Cardiac muscle cell (in vitro differentiated cells and primary cell): ENCODE results near the gene NMBR. TPM values are rescaled to one million over a fixed set of nuclear protein-coding genes. Genes with fewer than 3 reads are reported as not detected.
"Not testable (repeated sequence)": the region's sequence is repeated elsewhere in the genome, so short reads cannot be mapped to it uniquely, and the experiment has no call there.

Experiments
- DNase-seq, 2 donors: peaks; one replicate each; pipeline versions ENCODE4 v3.0.0 to v3.0.0-alpha.2; 2010 to 2017; ENCODE audit warnings: low read depth in 1 of 2, low spot score in 1 of 2
- H3K27ac ChIP-seq: fragments of 200-600 bp; sonication (generic); 2 replicates; pipeline ENCODE4 v1.5.1; 2016
- H3K27me3 ChIP-seq: fragments of 200-600 bp; sonication (generic); 2 replicates; pipeline ENCODE4 v1.6.0; 2016; ENCODE audit warnings: control low read depth
- H3K36me3 ChIP-seq: fragments of 200-600 bp; sonication (generic); 2 replicates; pipeline ENCODE4 v1.5.1; 2016; ENCODE audit warnings: control low read depth
- H3K4me1 ChIP-seq: fragments of 200-600 bp; sonication (generic); 2 replicates; pipeline ENCODE4 v1.8.1; 2017; ENCODE audit warnings: low read depth, mild to moderate bottlenecking, mixed run types
- H3K4me3 ChIP-seq: fragments of 200-600 bp; sonication (generic); 2 replicates; pipeline ENCODE4 v1.5.1; 2016; ENCODE audit warnings: mild to moderate bottlenecking
- H3K9me3 ChIP-seq: fragments of 200-600 bp; sonication (generic); 2 replicates; pipeline ENCODE4 v1.5.1; 2017; ENCODE audit warnings: low read depth, mild to moderate bottlenecking, control low read depth
- polyA plus RNA-seq: library from polyadenylated mRNA; unstranded; fragments of >200 nt; fragmentation: Nextera tagmentation; extraction: Ambion mirVana; gene quantifications from 2 replicates; pipeline ENCODE4 v1.2.1, GENCODE V29; 2016
- total RNA-seq: library from RNA; depleted of rRNA; stranded (reverse); fragments of >200 nt; gene quantifications from 2 replicates; pipeline ENCODE4 v1.2.3, GENCODE V29; 2016
- TF ChIP-seq, protein P1 (sequence below): IDR thresholded peaks from 2 replicates; pipeline ENCODE4 v1.5.1; 2012; ENCODE audit warnings: low read depth, mild to moderate bottlenecking, low read length

Gene NMBR
- total RNA-seq (0.15 TPM in 1 of 2 replicates, not detected in the other), polyA plus RNA-seq (not detected in 2 replicates)

DNA sequence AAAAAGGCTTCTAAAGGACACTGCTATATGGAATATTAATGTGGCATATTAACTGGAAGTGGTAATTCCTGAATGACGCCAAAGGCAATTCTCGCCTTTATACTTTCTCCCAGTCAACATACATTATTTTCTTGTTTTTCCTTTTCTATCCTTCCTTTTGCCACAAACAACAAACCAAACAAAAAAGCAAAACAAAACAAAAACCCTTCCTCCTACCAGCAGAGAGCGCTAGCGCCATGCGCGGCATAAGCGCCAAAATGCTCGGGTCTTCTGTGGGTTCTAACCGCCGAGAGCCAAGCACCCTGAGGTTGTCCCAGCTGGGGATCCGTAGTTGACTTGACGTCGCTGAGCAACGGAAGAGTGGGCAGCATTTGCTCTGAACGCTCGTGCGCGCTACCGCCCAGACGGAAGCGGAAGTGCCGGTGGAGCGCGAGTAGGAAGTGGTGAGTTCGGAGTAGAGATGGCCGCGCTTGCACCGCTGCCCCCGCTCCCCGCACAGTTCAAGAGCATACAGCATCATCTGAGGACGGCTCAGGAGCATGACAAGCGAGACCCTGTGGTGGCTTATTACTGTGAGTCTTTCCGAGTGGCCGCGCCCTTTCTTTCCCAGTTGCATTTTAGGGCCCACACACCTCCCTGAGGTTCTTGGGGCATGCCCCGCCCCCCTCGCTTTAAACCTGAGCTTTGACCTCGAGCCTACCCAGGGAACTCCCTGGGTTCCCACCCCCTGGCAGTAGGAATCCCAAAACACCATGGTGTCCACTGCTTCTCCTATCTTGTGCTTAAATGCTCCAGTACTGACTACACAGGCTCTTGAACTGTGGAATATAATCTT lies at the start of gene NMBR, which contains the start of gene VTA1:
NMBR (minus strand) TSS at position 295 of the 835 bp plus-strand sequence. CDS start 58,464 bp downstream, outside the sequence.
VTA1 (plus strand) TSS at position 436 of the 835 bp plus-strand sequence; CDS start at position 461, 25 bp downstream.
- Histone ChIP-seq H3K9me3 (no peaks in the 10 kb centered on the region), H3K27me3 (no peaks in the 10 kb centered on the region), H3K36me3 (no peaks in the 10 kb centered on the region), H3K4me3 (peak within 1 kb of the TSS; percentile 64), H3K27ac (peak within 1 kb of the TSS; percentile 69), H3K4me1 (peaks cover 3% of the 10 kb centered on the region)
- TF ChIP-seq, protein P1, sequence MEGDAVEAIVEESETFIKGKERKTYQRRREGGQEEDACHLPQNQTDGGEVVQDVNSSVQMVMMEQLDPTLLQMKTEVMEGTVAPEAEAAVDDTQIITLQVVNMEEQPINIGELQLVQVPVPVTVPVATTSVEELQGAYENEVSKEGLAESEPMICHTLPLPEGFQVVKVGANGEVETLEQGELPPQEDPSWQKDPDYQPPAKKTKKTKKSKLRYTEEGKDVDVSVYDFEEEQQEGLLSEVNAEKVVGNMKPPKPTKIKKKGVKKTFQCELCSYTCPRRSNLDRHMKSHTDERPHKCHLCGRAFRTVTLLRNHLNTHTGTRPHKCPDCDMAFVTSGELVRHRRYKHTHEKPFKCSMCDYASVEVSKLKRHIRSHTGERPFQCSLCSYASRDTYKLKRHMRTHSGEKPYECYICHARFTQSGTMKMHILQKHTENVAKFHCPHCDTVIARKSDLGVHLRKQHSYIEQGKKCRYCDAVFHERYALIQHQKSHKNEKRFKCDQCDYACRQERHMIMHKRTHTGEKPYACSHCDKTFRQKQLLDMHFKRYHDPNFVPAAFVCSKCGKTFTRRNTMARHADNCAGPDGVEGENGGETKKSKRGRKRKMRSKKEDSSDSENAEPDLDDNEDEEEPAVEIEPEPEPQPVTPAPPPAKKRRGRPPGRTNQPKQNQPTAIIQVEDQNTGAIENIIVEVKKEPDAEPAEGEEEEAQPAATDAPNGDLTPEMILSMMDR, result peak; percentile 94
- DNase-seq, result peak; percentile 98 to 100

- no peaks in the 10 kb centered on the region for H3K4me1 ChIP-seq
These were observed 49.1 kb upstream of the NMBR start for GRCh38 chr6:142195862-142196541.

GRCh38 chr6:142193621-142194020 lies 46.7 kb upstream of the NMBR start:
- Histone ChIP-seq H3K4me3 (no peak overlapping the region), H3K27ac (no peak overlapping the region), H3K36me3 (no peaks in the 10 kb centered on the region), H3K4me1 (no peaks in the 10 kb centered on the region), H3K27me3 (no peaks in the 10 kb centered on the region), H3K9me3 (no peaks in the 10 kb centered on the region)
- no peak for DNase-seq
- TF ChIP-seq, protein P1, result no peak

More at GRCh38 chr6:142195862-142196541, 49.1 kb upstream of the NMBR start:
- Histone ChIP-seq H3K9me3 (no peaks in the 10 kb centered on the region), H3K27me3 (no peaks in the 10 kb centered on the region), H3K27ac (no peak overlapping the region), H3K4me3 (no peak overlapping the region), H3K36me3 (peaks cover 4% of the 10 kb centered on the region)
- TF ChIP-seq, protein P1, result no peak
- no peak for DNase-seq

GRCh38 chr6:142192343-142192742 lies 45.4 kb upstream of the NMBR start:
- TF ChIP-seq, protein P1, result no peak
- no peaks in the 10 kb centered on the region for H3K36me3 ChIP-seq
- peaks cover 3% of the 10 kb centered on the region for H3K4me1 ChIP-seq
- no peak overlapping the region for H3K4me3 ChIP-seq
- no peaks in the 10 kb centered on the region for H3K9me3 ChIP-seq
- DNase-seq, result no peak
- H3K27ac ChIP-seq, result no peak overlapping the region
- no peaks in the 10 kb centered on the region for H3K27me3 ChIP-seq

GRCh38 chr6:142189057-142189456 lies 42.1 kb upstream of the NMBR start:
- no peak for DNase-seq
- Histone ChIP-seq H3K36me3 (no peaks in the 10 kb centered on the region), H3K27ac (no peak overlapping the region), H3K4me1 (peaks cover 15% of the 10 kb centered on the region), H3K4me3 (no peak overlapping the region), H3K9me3 (no peaks in the 10 kb centered on the region), H3K27me3 (no peaks in the 10 kb centered on the region)
- TF ChIP-seq, protein P1, result no peak

GRCh38 chr6:142188341-142188740 lies 41.4 kb upstream of the NMBR start:
- H3K4me1 ChIP-seq, result peaks cover 15% of the 10 kb centered on the region
- not testable (repeated sequence) for H3K27me3 ChIP-seq, H3K36me3 ChIP-seq, H3K4me3 ChIP-seq, H3K27ac ChIP-seq, H3K9me3 ChIP-seq, DNase-seq
